ENCODE results near the gene CA12. TPM values are rescaled to one million over a fixed set of nuclear protein-coding genes. Genes with fewer than 3 reads are reported as not detected.

The CA12 gene
- total and polyA plus RNA-seq, 9 of the 15 experiments (the other 6 are each of a cell fraction or from before 2014, with no cell fraction given): 0.01 to 0.78 (median 0.15) TPM; not detected in 1

GRCh38 chr15:63357061-63357460, 24.6 kb downstream of the CA12 start:
- no peak overlapping the region for H3K4me2 ChIP-seq (ENCODE audit: insufficient read depth, low read length)
- H3K9me3 ChIP-seq (replicated peaks; ENCODE audit: control insufficient read depth, insufficient read depth, low read depth, low read length): no peaks in the 10 kb centered on the region
- H3K9me1 ChIP-seq (ENCODE audit: control insufficient read depth, insufficient read depth, low read length): no peaks in the 10 kb centered on the region
- DNase-seq (ENCODE audit: extremely low read depth in 1 of 4, low spot score in 3 of 4) (no peak), ATAC-seq (no peak), FAIRE-seq (no peak)
- in situ Hi-C loops (cut with MboI): no loop called here
- WGBS (ENCODE audit: insufficient coverage, low coverage, missing lambda C conversion rate): 71% methylated on average over 4 of the region's 4 CpGs
- H3K9ac ChIP-seq (ENCODE audit: insufficient read depth in 1 of 2, low read depth in 2 of 2, low read length in 2 of 2): no peak overlapping the region
- no peak overlapping the region for H3K4me3 ChIP-seq
- POLR2A ChIA-PET: interaction anchor here (1.5 to 1.7 kb wide), 2 partner anchors 12 to 15 kb away, joined by 6 to 8 read pairs; no protein-coding TSS in a partner anchor
- H3K4me1 ChIP-seq (replicated peaks in 1 of 2; ENCODE audit: control insufficient read depth in 2 of 2, insufficient read depth in 2 of 2, low read length in 2 of 2): peaks cover 15 to 18% of the 10 kb centered on the region in 2 experiments
- no peaks in the 10 kb centered on the region for H3K79me2 ChIP-seq (ENCODE audit: control insufficient read depth, insufficient read depth, low read length)
- no TSS peak for BruUV-seq (replicated peaks)
- intact Hi-C loops (cut with micrococcal nuclease): no loop called here
- TF ChIP-seq NFXL1 (CRISPR knock-in tag; IDR thresholded peaks at IDR 0.05): no peak
- no peak for TF ChIP-seq NR4A1 (CRISPR knock-in tag; IDR thresholded peaks at IDR 0.05)
- TF ChIP-seq NR4A1 (tag; IDR thresholded peaks at IDR 0.05): no peak
- TF ChIP-seq MECOM (CRISPR knock-in tag; IDR thresholded peaks at IDR 0.05): no peak
- TF ChIP-seq ZNF134 (CRISPR knock-in tag; conservative IDR thresholded peaks at IDR 0.05): no peak
- no peak for TF ChIP-seq DEAF1 (CRISPR knock-in tag; IDR thresholded peaks at IDR 0.05)
- no peak for TF ChIP-seq U2AF1 (optimal IDR thresholded peaks at IDR 0.05; ENCODE audit: low read depth, low read length)
- TF ChIP-seq UBTF (IDR thresholded peaks at IDR 0.05; ENCODE audit: borderline replicate concordance in 1 of 2, low read depth in 2 of 2, low read length in 2 of 2): no peak
- TF ChIP-seq ZNF274 (IDR thresholded peaks at IDR 0.05; ENCODE audit: borderline replicate concordance, low read depth, low read length): no peak
- TF ChIP-seq NBN (IDR thresholded peaks at IDR 0.05; ENCODE audit: low read depth): no peak
- H2AFZ ChIP-seq (ENCODE audit: low read depth, low read length): no peak overlapping the region
- CTCF ChIA-PET (ENCODE audit: low intra/inter-chr PET ratio): no interaction called here
- H3K36me3 ChIP-seq (ENCODE audit: control insufficient read depth, insufficient read depth, low read length): no peaks in the 10 kb centered on the region
- H3K27ac ChIP-seq (ENCODE audit: extremely low read depth, low read depth, low read length): no peak overlapping the region
- H3K27me3 ChIP-seq (ENCODE audit: control insufficient read depth in 2 of 2, insufficient read depth in 2 of 2, low read length in 2 of 2): no peaks in the 10 kb centered on the region
- H4K20me1 ChIP-seq (replicated peaks; ENCODE audit: control insufficient read depth, insufficient read depth, low read length): no peaks in the 10 kb centered on the region
